Left ventricle myocardium inferior (tissue), 1 donor: ENCODE data around the gene ITGA4. TPM values are rescaled to one million over a fixed set of nuclear protein-coding genes. Genes with fewer than 3 reads are reported as not detected.

Experiments used
- DNase-seq: peaks from one replicate; pipeline ENCODE4 v3.0.0-alpha.2; 2020
- H3K27ac ChIP-seq: fragments of 200-600 bp; replicated peaks from 2 replicates; pipeline ENCODE4 v1.8.0; 2021
- H3K27me3 ChIP-seq: fragments of 200-600 bp; 2 replicates; pipeline ENCODE4 v1.8.0; 2021; ENCODE audit warnings: low read depth
- H3K36me3 ChIP-seq: fragments of 200-600 bp; 2 replicates; pipeline ENCODE4 v1.8.0; 2021
- H3K4me1 ChIP-seq: fragments of 200-600 bp; 2 replicates; pipeline ENCODE4 v1.8.0; 2021
- H3K4me3 ChIP-seq: fragments of 200-600 bp; 2 replicates; pipeline ENCODE4 v1.8.0; 2021; ENCODE audit warnings: mild to moderate bottlenecking, moderate library complexity
- H3K9me3 ChIP-seq: fragments of 200-600 bp; replicated peaks from 2 replicates; pipeline ENCODE4 v1.8.0; 2021
- intact Hi-C: fragments of 100-400 bp; cut with micrococcal nuclease; formaldehyde crosslinking; loops from one replicate; pipeline ENCODE4 v1.11.0; 2022
- total RNA-seq: library from RNA; stranded (reverse); fragmentation: NEBNext Ultra II Directional; extraction: Animal tissue kit (Norgen Biotek cat#: 25700); gene quantifications from one replicate; pipeline ENCODE4 v1.2.1, GENCODE V29; 2021
- TF ChIP-seq, protein P1 (sequence below): fragments of 200-600 bp; IDR thresholded peaks from 2 replicates; pipeline ENCODE4 v1.8.0; 2021; ENCODE audit warnings: antibody characterized with exemption, mild to moderate bottlenecking, borderline replicate concordance
- donor health status: DM: no; HTN: yes; CAD: no; lungs with severe emphysema.

The ITGA4 gene
- total RNA-seq, 1 donor from 2014 or later: 0.74 TPM

DNA sequence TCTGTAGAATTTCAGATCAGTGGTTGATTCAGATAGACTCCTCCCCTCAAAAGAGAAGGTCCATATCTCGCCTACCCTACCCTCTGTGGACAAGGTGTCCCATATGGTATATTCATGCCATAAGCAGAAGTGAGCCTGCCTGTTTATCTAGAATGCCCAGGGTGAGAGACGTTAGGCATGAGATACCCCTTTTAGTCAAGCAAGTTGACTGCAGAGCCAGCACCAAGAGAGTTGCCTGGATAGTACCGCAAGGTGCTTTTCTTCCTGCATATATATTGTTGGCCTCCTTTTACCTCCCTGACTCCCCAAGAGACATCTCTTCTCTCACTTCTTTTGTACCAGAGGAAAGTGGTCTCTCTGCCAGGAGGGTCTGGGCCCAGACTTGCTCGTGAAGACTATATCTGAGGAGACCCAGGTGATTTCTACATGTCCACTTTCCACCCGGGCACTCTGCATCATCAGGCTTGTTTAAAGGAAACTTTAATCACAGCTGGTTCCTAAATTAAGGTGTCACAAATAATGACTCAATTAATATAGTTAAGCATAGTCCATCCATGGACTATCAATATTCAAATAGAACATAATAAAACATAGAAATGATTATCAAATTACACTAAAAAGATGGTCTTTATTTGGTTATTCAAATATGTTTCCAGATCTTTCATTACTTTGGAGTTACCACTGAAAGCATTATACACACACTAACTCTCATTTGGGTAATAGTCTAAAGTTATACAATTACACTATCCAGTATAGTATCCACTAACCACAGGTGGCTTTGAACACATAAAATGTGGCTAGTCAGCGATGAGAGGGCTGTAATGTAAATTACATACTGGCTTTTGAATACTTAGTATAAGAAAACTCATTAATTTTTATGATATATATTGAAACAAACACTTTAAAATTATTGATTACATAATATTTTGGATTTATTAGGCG is 4.1 kb downstream of the ITGA4 start:
- Histone ChIP-seq H3K27me3 (peaks cover 23% of the 10 kb centered on the region), H3K9me3 (no peaks in the 10 kb centered on the region), H3K27ac (no peak overlapping the region), H3K4me1 (peaks cover 18% of the 10 kb centered on the region), H3K36me3 (no peaks in the 10 kb centered on the region), H3K4me3 (no peak overlapping the region)
- intact Hi-C loops: no loop called here
- DNase-seq: no peak
- TF ChIP-seq, protein P1, sequence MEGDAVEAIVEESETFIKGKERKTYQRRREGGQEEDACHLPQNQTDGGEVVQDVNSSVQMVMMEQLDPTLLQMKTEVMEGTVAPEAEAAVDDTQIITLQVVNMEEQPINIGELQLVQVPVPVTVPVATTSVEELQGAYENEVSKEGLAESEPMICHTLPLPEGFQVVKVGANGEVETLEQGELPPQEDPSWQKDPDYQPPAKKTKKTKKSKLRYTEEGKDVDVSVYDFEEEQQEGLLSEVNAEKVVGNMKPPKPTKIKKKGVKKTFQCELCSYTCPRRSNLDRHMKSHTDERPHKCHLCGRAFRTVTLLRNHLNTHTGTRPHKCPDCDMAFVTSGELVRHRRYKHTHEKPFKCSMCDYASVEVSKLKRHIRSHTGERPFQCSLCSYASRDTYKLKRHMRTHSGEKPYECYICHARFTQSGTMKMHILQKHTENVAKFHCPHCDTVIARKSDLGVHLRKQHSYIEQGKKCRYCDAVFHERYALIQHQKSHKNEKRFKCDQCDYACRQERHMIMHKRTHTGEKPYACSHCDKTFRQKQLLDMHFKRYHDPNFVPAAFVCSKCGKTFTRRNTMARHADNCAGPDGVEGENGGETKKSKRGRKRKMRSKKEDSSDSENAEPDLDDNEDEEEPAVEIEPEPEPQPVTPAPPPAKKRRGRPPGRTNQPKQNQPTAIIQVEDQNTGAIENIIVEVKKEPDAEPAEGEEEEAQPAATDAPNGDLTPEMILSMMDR: no peak

DNA sequence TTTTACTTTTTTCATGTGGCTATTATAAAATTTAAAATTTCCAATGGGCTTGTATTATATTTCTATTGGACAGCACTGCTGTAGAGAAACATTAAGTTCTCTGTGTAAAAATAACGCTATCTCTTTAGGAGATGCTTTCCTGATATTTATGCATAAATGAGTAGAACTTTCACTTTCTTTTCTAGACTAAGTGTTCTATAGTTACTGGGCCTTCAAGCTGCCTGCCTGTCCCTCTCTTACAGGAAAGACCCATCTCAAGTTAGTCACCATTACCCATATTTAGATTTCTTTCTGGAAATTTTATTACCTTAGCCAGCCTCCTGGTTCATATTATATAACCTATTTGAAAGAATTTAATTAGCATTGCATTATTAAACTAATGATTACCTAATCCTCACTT is 4.8 kb downstream of the ITGA4 start:
- intact Hi-C loops: no loop called here
- H3K9me3 ChIP-seq: no peaks in the 10 kb centered on the region
- peaks cover 12% of the 10 kb centered on the region for H3K4me1 ChIP-seq

GRCh38 chr2:181463588-181463987 is 6.4 kb downstream of the ITGA4 start:
- DNase-seq: no peak
- Histone ChIP-seq H3K27ac (no peak overlapping the region), H3K9me3 (no peaks in the 10 kb centered on the region), H3K27me3 (peaks cover under 1% of the 10 kb centered on the region), H3K36me3 (no peaks in the 10 kb centered on the region), H3K4me3 (no peak overlapping the region), H3K4me1 (no peaks in the 10 kb centered on the region)
- intact Hi-C loops: no loop called here
- TF ChIP-seq, protein P1: no peak

More for the DNA sequence above, 4.8 kb downstream of the ITGA4 start:
- H3K4me3 ChIP-seq: no peak overlapping the region
- no peaks in the 10 kb centered on the region for H3K36me3 ChIP-seq
- H3K27me3 ChIP-seq: peaks cover 16% of the 10 kb centered on the region
- H3K27ac ChIP-seq: no peak overlapping the region
- TF ChIP-seq, protein P1: no peak
- DNase-seq: no peak

- intact Hi-C loops: loop anchor here (5.0 kb wide), 1 partner anchor 358 kb away; no protein-coding TSS in a partner anchor
- no peaks in the 10 kb centered on the region for H3K36me3 ChIP-seq
- H3K4me3 ChIP-seq: no peak overlapping the region
- H3K27me3 ChIP-seq: no peaks in the 10 kb centered on the region
- TF ChIP-seq, protein P1: no peak
- no peaks in the 10 kb centered on the region for H3K4me1 ChIP-seq
- no peak for DNase-seq
- H3K27ac ChIP-seq: no peak overlapping the region
- H3K9me3 ChIP-seq: no peaks in the 10 kb centered on the region
Measured at GRCh38 chr2:181464966-181465365, 7.8 kb downstream of the ITGA4 start.

GRCh38 chr2:181465676-181466375 is 8.6 kb downstream of the ITGA4 start:
- Histone ChIP-seq H3K27me3 (no peaks in the 10 kb centered on the region), H3K9me3 (no peaks in the 10 kb centered on the region), H3K4me3 (no peak overlapping the region), H3K36me3 (no peaks in the 10 kb centered on the region), H3K27ac (no peak overlapping the region), H3K4me1 (no peaks in the 10 kb centered on the region)
- DNase-seq: no peak
- TF ChIP-seq, protein P1: no peak
- intact Hi-C loops: loop anchor here (5.0 kb wide), 1 partner anchor 359 kb away; no protein-coding TSS in a partner anchor
